ENCODE results near the gene ZNF436.

DNA sequence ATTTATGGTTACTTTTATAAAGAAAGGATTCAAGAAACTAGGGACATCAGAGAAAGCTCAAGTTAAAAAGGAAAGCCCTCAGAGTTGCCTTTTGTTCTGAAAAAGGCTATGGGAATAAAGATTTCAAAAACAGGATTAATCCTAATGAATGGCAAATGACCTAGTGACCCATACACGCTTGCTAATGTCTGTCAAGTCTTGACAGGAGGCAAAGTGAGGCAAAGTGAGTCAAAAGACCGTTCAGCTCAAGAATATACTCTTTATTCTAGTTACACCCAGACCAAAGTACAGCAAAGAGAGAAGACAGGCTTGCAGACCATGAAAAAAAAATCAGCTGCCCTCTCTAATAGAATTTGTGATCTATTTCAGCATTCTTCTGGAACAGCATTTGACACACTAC lies 3.5 kb downstream of the ZNF436 start:
- TF ChIP-seq, protein P1, sequence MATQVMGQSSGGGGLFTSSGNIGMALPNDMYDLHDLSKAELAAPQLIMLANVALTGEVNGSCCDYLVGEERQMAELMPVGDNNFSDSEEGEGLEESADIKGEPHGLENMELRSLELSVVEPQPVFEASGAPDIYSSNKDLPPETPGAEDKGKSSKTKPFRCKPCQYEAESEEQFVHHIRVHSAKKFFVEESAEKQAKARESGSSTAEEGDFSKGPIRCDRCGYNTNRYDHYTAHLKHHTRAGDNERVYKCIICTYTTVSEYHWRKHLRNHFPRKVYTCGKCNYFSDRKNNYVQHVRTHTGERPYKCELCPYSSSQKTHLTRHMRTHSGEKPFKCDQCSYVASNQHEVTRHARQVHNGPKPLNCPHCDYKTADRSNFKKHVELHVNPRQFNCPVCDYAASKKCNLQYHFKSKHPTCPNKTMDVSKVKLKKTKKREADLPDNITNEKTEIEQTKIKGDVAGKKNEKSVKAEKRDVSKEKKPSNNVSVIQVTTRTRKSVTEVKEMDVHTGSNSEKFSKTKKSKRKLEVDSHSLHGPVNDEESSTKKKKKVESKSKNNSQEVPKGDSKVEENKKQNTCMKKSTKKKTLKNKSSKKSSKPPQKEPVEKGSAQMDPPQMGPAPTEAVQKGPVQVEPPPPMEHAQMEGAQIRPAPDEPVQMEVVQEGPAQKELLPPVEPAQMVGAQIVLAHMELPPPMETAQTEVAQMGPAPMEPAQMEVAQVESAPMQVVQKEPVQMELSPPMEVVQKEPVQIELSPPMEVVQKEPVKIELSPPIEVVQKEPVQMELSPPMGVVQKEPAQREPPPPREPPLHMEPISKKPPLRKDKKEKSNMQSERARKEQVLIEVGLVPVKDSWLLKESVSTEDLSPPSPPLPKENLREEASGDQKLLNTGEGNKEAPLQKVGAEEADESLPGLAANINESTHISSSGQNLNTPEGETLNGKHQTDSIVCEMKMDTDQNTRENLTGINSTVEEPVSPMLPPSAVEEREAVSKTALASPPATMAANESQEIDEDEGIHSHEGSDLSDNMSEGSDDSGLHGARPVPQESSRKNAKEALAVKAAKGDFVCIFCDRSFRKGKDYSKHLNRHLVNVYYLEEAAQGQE (IDR thresholded peaks at IDR 0.05; ENCODE audit: low read depth): no peak
- TF ChIP-seq ZBTB7A (IDR thresholded peaks at IDR 0.05; ENCODE audit: low read depth): no peak
- TF ChIP-seq NFIC (IDR thresholded peaks at IDR 0.05): no peak

Data from Ishikawa (cell line).